Cardiac muscle cell (in vitro differentiated cells and primary cell): ENCODE results near the gene TAF1. TPM values are rescaled to one million over a fixed set of nuclear protein-coding genes. Genes with fewer than 3 reads are reported as not detected.
"Not testable (repeated sequence)": the region's sequence is repeated elsewhere in the genome, so short reads cannot be mapped to it uniquely, and the experiment has no call there.

ENCODE experiments used
- DNase-seq, 2 donors: peaks; one replicate each; pipeline versions ENCODE4 v3.0.0 to v3.0.0-alpha.2; 2010 to 2017; ENCODE audit warnings: low read depth in 1 of 2, low spot score in 1 of 2
- H3K27ac ChIP-seq: fragments of 200-600 bp; sonication (generic); 2 replicates; pipeline ENCODE4 v1.5.1; 2016
- H3K27me3 ChIP-seq: fragments of 200-600 bp; sonication (generic); 2 replicates; pipeline ENCODE4 v1.6.0; 2016; ENCODE audit warnings: control low read depth
- H3K36me3 ChIP-seq: fragments of 200-600 bp; sonication (generic); 2 replicates; pipeline ENCODE4 v1.5.1; 2016; ENCODE audit warnings: control low read depth
- H3K4me1 ChIP-seq: fragments of 200-600 bp; sonication (generic); 2 replicates; pipeline ENCODE4 v1.8.1; 2017; ENCODE audit warnings: low read depth, mild to moderate bottlenecking, mixed run types
- H3K4me3 ChIP-seq: fragments of 200-600 bp; sonication (generic); 2 replicates; pipeline ENCODE4 v1.5.1; 2016; ENCODE audit warnings: mild to moderate bottlenecking
- H3K9me3 ChIP-seq: fragments of 200-600 bp; sonication (generic); 2 replicates; pipeline ENCODE4 v1.5.1; 2017; ENCODE audit warnings: low read depth, mild to moderate bottlenecking, control low read depth
- CTCF ChIP-seq: IDR thresholded peaks from 2 replicates; pipeline ENCODE4 v1.5.1; 2012; ENCODE audit warnings: low read depth, mild to moderate bottlenecking, low read length
- polyA plus RNA-seq: library from polyadenylated mRNA; unstranded; fragments of >200 nt; fragmentation: Nextera tagmentation; extraction: Ambion mirVana; gene quantifications from 2 replicates; pipeline ENCODE4 v1.2.1, GENCODE V29; 2016
- total RNA-seq: library from RNA; depleted of rRNA; stranded (reverse); fragments of >200 nt; gene quantifications from 2 replicates; pipeline ENCODE4 v1.2.3, GENCODE V29; 2016

Gene TAF1
- total and polyA plus RNA-seq, 2 experiments from 2014 or later, result 3.8 to 43.1 TPM

DNA sequence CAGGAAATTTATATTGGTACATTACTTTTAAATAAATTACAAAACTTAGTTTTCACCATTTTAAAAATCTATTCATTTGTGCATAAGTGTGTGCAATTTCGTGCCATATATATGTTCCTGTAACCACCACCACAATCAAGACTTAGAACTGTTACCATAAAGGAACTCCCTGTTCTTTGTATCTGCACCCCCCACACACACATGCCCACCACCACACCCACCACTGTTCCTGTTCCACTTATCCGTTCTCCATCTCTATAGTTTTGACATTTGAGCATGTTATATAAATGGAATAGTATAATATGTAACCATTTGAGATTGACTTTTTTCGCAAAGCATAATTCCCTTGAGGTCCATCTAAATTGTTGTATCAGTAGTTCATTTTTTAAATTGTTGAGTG lies 73.7 kb downstream of the TAF1 start:
- no peaks in the 10 kb centered on the region for H3K27me3 ChIP-seq
- no peak overlapping the region for H3K27ac ChIP-seq
- no peaks in the 10 kb centered on the region for H3K36me3 ChIP-seq
- no peaks in the 10 kb centered on the region for H3K9me3 ChIP-seq
- no peak overlapping the region for H3K4me3 ChIP-seq
- no peaks in the 10 kb centered on the region for H3K4me1 ChIP-seq
- no peak for TF ChIP-seq CTCF
- DNase-seq, result no peak

GRCh38 chrX:71440401-71440800 lies 74.2 kb downstream of the TAF1 start:
- Histone ChIP-seq H3K27ac (no peak overlapping the region), H3K4me1 (no peaks in the 10 kb centered on the region), H3K36me3 (no peaks in the 10 kb centered on the region), H3K4me3 (no peak overlapping the region), H3K9me3 (no peaks in the 10 kb centered on the region), H3K27me3 (no peaks in the 10 kb centered on the region)
- DNase-seq, result no peak
- TF ChIP-seq CTCF, result no peak

DNA sequence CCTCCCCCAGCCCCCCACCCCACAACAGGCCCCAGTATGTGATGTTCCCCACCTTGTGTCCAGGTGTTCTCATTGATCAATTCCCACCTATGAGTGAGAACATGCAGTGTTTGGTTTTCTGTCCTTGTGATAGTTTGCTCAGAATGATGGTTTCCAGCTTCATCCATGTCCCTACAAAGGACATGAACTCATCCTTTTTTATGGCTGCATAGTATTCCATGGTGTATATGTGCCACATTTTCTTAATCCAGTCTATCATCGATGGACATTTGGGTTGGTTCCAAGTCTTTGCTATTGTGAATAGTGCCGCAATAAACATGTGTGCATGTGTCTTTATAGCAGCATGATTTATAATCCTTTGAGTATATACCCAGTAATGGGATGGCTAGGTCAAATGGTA lies 75.7 kb downstream of the TAF1 start:
- H3K36me3 ChIP-seq, H3K4me1 ChIP-seq, H3K27ac ChIP-seq, H3K9me3 ChIP-seq, H3K4me3 ChIP-seq, H3K27me3 ChIP-seq, DNase-seq: not testable (repeated sequence)

DNA sequence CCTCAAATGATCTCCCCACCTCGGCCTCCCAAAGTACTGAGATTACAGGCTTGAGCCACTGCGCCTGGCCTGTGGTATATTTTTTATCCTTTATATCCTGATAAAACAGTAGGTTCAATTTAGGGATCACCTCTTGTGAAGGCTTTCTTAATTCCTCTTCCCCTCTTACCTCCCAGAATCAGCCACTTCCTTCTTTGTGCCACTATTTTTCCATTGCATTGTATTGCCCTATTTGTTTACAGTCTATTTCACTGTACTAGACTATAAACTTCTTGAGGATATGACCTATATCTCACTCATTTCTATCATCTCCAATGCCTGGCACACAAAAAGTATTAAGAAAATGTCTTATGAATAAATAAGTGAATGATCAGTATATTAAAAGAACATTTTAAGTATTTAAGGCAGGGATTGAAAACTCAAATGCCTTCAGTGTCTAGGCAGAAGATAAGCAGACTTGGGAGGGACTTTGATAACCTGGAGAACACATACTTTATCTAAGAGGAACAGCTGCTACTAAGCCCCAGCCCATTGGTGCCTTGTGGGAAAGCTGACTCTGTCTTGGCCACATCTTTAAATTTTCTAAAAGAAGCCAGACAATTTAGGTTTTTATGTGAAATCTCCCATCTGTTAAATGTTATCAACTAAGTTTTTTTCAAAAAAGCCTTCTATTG lies 84.4 kb downstream of the TAF1 start:
- H3K9me3 ChIP-seq, result no peaks in the 10 kb centered on the region
- no peak for DNase-seq
- no peak overlapping the region for H3K4me3 ChIP-seq
- TF ChIP-seq CTCF, result no peak
- no peaks in the 10 kb centered on the region for H3K4me1 ChIP-seq
- peaks cover 9% of the 10 kb centered on the region for H3K36me3 ChIP-seq
- H3K27ac ChIP-seq, result no peak overlapping the region
- H3K27me3 ChIP-seq, result no peaks in the 10 kb centered on the region

GRCh38 chrX:71451518-71451917 lies 85.4 kb downstream of the TAF1 start:
- H3K9me3 ChIP-seq, H3K27me3 ChIP-seq, H3K27ac ChIP-seq, H3K4me3 ChIP-seq, DNase-seq, H3K4me1 ChIP-seq, H3K36me3 ChIP-seq: not testable (repeated sequence)

DNA sequence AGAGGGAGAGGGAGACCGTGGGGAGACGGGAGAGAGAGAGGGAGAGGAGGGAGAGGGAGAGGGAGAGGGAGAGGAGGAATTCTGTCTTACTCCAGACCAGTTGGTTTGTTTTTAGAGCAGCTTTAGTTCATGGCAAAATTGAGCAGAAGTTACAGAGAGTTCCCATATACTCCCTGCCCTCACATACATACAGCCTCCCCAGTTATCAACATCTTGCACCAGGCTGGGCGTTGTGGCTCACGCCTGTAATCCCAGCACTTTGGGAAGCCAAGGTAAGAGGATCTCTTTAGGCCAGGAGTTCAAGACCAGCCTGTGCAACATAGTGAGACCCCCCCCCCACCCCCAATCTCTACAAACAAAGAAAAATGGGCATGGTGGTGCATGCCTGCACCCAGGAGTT lies 86.9 kb downstream of the TAF1 start:
- Histone ChIP-seq H3K27me3 (no peaks in the 10 kb centered on the region), H3K36me3 (peaks cover 10% of the 10 kb centered on the region), H3K27ac (no peak overlapping the region), H3K4me3 (no peak overlapping the region), H3K4me1 (no peaks in the 10 kb centered on the region), H3K9me3 (no peaks in the 10 kb centered on the region)
- no peak for DNase-seq
- no peak for TF ChIP-seq CTCF

DNA sequence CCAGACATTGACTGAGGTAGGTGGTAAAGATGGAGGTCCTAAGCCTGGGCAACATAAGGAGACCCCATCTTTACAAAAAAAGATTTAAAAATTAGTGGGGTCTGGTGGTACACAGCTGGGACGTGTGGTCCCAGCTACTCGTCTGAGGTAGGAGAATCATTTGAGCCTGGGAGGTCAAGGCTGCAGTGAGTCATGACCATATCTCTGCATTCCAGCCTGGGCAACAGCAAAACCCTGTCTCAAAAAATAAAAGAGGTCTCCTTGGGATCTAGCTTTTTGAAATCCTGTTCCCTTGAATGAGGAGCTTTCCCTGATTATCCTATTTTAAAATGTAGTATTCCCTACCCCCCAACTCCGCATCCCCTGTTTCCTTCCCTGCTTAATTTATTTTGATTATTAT lies 88.1 kb downstream of the TAF1 start:
- no peaks in the 10 kb centered on the region for H3K27me3 ChIP-seq
- DNase-seq, result peak in 1 of 2 donors; percentile 23
- no peaks in the 10 kb centered on the region for H3K4me1 ChIP-seq
- no peak for TF ChIP-seq CTCF
- no peak overlapping the region for H3K27ac ChIP-seq
- H3K9me3 ChIP-seq, result no peaks in the 10 kb centered on the region
- H3K36me3 ChIP-seq, result peaks cover 11% of the 10 kb centered on the region
- H3K4me3 ChIP-seq, result no peak overlapping the region
